SJSA1 (cell line): ENCODE data around the gene RBPJL. TPM values are rescaled to one million over a fixed set of nuclear protein-coding genes. Genes with fewer than 3 reads are reported as not detected.

ENCODE experiments used
- DNase-seq, 2 experiments: peaks; one replicate each; pipeline ENCODE4 v3.0.0-alpha.2; 2015 to 2020; ENCODE audit warnings: low spot score in 2 of 2, low read depth in 1 of 2
- H3K27ac ChIP-seq: fragments of 250-450 bp; sonication (Bioruptor Pico); 2 replicates; pipeline ENCODE4 v1.5.1; 2020; ENCODE audit warnings: mild to moderate bottlenecking, moderate library complexity
- H3K27me3 ChIP-seq: fragments of 250-450 bp; sonication (Bioruptor Pico); replicated peaks from 2 replicates; pipeline ENCODE4 v1.5.1; 2020; ENCODE audit warnings: mild to moderate bottlenecking, moderate library complexity
- H3K36me3 ChIP-seq: fragments of 250-450 bp; sonication (Bioruptor Pico); 2 replicates; pipeline ENCODE4 v1.5.1; 2020; ENCODE audit warnings: mild to moderate bottlenecking
- H3K4me1 ChIP-seq: fragments of 250-450 bp; sonication (Bioruptor Pico); replicated peaks from 2 replicates; pipeline ENCODE4 v1.6.1; 2021; ENCODE audit warnings: mild to moderate bottlenecking
- H3K4me3 ChIP-seq: fragments of 250-450 bp; sonication (Bioruptor Pico); 2 replicates; pipeline ENCODE4 v1.5.1; 2020; ENCODE audit warnings: mild to moderate bottlenecking
- H3K9me3 ChIP-seq: fragments of 250-450 bp; sonication (Bioruptor Pico); replicated peaks from 2 replicates; pipeline ENCODE4 v1.5.1; 2020; ENCODE audit warnings: mild to moderate bottlenecking
- total RNA-seq: library from RNA; depleted of rRNA; stranded (reverse); fragments of >200 nt; shearing (Covaris generic); gene quantifications from 2 replicates; pipeline ENCODE4 v1.2.3, GENCODE V29; 2014; rRNA removed

RBPJL gene, protein sequence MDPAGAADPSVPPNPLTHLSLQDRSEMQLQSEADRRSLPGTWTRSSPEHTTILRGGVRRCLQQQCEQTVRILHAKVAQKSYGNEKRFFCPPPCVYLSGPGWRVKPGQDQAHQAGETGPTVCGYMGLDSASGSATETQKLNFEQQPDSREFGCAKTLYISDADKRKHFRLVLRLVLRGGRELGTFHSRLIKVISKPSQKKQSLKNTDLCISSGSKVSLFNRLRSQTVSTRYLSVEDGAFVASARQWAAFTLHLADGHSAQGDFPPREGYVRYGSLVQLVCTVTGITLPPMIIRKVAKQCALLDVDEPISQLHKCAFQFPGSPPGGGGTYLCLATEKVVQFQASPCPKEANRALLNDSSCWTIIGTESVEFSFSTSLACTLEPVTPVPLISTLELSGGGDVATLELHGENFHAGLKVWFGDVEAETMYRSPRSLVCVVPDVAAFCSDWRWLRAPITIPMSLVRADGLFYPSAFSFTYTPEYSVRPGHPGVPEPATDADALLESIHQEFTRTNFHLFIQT
- not detected in 2 replicates for total RNA-seq

GRCh38 chr20:45306431-45306982 is at the start of gene RBPJL:
TSS of gene RBPJL (plus strand) at chr20:45306840. CDS start at chr20:45306923, 83 bp downstream.
- no peaks in the 10 kb centered on the region for H3K27me3 ChIP-seq
- no peaks in the 10 kb centered on the region for H3K36me3 ChIP-seq
- no peak for DNase-seq
- H3K9me3 ChIP-seq = no peaks in the 10 kb centered on the region
- no peak within 1 kb of the TSS for H3K27ac ChIP-seq
- 0 out of 2 replicates have a peak, but pooled peaks cover 2% of the 10 kb centered on the region for H3K4me1 ChIP-seq
- H3K4me3 ChIP-seq = no peak within 1 kb of the TSS

DNA sequence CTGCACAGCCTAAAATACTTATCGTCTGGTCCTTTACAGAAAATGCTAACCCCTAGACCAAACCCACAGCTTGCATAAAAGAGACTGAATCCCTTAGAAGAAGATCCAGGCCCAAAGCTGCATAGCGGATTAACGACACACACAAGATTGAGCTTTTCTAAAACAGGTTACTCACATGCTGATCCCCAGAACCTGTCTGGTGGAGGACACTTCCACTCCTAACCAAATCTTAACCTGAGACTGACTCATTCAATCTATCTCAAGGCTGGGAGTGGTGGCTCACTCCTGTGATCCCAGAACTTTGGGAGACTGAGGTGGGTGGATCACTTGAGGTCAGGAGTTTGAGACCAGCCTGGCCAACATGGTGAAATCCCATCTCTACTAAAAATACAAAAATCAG is 49.5 kb upstream of the RBPJL start:
- Histone ChIP-seq H3K27ac (no peak overlapping the region), H3K4me1 (no peaks in the 10 kb centered on the region), H3K36me3 (no peaks in the 10 kb centered on the region), H3K4me3 (no peak overlapping the region), H3K27me3 (peaks cover 37% of the 10 kb centered on the region), H3K9me3 (no peaks in the 10 kb centered on the region)
- no peak for DNase-seq

DNA sequence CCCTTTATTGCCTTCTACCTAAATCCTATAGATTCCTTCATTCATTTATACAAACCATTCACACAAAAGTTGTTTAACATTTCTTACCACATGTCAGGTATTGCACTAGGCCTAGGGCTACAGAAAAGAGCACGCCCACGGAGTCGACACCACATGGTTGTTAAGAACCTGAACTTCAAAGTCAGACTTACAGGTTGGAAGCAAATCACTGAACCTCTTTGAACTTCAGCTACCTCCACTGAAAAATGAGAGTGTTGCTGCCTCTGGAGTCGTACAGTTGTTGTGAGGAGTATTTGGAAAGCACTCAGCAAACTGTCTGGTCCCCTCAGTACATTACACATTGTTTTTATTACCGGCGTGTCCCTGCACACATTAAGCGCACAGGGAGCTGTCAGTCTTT is 48.9 kb upstream of the RBPJL start:
- peaks cover 36% of the 10 kb centered on the region for H3K27me3 ChIP-seq
- no peaks in the 10 kb centered on the region for H3K9me3 ChIP-seq
- H3K36me3 ChIP-seq = no peaks in the 10 kb centered on the region
- DNase-seq = no peak
- H3K4me1 ChIP-seq = no peaks in the 10 kb centered on the region
- no peak overlapping the region for H3K4me3 ChIP-seq
- no peak overlapping the region for H3K27ac ChIP-seq

DNA sequence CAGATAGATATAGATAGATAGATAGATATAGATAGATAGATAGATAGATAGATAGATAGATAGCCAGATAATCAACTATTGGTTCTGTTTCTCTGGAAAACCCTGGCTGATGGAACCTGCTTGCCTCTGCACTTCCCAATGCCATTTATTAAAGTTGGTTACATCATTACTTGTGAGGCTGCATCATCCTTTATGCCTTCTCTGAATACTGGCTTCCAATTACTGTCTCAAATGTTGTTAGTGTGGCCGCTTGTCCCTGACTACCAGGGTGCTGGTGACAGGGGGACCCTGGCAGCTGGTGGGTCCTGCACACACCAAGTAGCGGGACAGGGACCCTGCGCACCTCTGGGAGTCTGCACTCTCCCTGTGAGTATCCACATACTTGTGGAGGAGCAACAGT is 48.4 kb upstream of the RBPJL start:
- H3K9me3 ChIP-seq = no peaks in the 10 kb centered on the region
- H3K4me1 ChIP-seq = no peaks in the 10 kb centered on the region
- no peaks in the 10 kb centered on the region for H3K36me3 ChIP-seq
- H3K4me3 ChIP-seq = no peak overlapping the region
- no peak overlapping the region for H3K27ac ChIP-seq
- DNase-seq = no peak
- peaks cover 42% of the 10 kb centered on the region for H3K27me3 ChIP-seq

GRCh38 chr20:45258664-45259063 is 48.0 kb upstream of the RBPJL start:
- Histone ChIP-seq H3K27ac (no peak overlapping the region), H3K36me3 (no peaks in the 10 kb centered on the region), H3K4me1 (no peaks in the 10 kb centered on the region), H3K4me3 (no peak overlapping the region), H3K9me3 (no peaks in the 10 kb centered on the region), H3K27me3 (peaks cover 46% of the 10 kb centered on the region)
- DNase-seq = no peak

DNA sequence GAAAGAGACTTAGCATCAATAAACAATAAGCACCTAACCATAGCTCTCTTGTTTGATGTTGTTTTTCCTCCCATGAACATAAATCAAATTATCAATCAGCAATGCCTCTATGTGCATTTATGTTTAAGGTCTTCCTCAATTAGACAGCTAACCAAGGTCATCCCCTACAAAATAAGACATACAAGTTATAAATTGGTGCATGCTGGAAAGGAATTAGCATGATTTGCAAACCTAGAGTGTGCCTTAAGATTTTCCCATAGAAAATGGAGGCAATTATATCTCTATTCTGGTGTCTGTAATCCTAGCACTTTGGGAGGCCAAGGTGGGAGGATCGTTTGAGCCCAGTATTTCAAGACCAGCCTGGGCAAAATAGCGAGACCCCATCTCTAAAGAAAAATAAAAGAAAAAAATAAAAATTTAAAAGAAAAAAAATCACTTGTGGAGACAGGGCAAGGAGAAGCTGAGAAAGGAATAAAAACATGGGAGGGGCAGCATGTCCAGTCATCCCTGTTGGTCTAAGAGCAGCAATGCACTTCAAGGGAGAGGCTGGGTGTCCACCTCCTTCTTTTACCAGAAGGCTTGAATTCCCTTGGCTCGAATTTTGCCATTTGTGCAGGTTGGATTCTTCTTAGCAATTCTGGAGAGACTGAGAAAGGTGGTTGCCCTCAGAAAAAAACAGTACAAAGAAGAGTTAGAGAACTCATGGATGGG is 42.9 kb upstream of the RBPJL start:
- H3K27me3 ChIP-seq = peaks cover 39% of the 10 kb centered on the region
- H3K27ac ChIP-seq = no peak overlapping the region
- H3K4me3 ChIP-seq = no peak overlapping the region
- no peaks in the 10 kb centered on the region for H3K9me3 ChIP-seq
- DNase-seq = no peak
- H3K4me1 ChIP-seq = no peaks in the 10 kb centered on the region
- no peaks in the 10 kb centered on the region for H3K36me3 ChIP-seq

DNA sequence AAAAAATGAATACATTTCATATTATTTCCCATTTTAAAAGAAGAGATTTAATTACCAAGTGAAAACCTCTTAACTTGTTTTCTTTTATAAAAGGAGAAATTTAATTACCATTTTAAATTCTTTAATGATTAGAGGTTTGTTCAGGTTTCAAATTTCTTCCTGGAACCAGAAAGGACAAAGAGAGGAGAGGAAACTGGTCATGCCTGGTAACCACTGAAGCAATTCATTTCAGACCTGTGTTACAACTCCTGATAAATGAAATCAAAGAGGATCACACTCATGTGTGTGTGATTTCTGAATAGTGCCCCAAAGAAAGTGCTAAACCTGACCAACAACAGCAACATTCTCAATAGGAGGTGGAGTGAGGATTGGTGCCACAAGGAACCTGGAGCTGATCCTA is 39.7 kb upstream of the RBPJL start:
- H3K27ac ChIP-seq = no peak overlapping the region
- no peaks in the 10 kb centered on the region for H3K9me3 ChIP-seq
- H3K36me3 ChIP-seq = no peaks in the 10 kb centered on the region
- H3K4me1 ChIP-seq = no peaks in the 10 kb centered on the region
- H3K4me3 ChIP-seq = no peak overlapping the region
- H3K27me3 ChIP-seq = peaks cover 42% of the 10 kb centered on the region
- no peak for DNase-seq

DNA sequence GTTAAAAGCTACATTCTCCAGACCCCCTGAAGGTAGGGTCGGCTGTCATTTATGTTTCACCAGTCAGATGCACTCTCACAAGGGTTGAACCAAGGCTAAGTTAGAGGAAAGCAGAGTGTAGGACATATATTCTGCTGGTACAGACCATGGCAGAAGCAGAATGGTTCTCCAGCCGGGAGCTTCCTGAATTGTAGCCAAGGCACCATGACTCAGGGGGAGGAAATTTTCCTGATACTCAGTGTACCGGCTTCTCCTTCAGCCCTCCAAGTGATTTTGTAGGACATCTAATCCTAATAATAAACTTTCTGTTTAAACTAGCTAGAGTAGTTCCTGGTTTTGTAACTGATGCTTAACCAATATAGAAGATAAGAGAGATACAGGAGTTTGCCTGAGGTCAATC is 38.1 kb upstream of the RBPJL start:
- H3K4me1 ChIP-seq = no peaks in the 10 kb centered on the region

GRCh38 chr20:45269056-45269455 is 37.6 kb upstream of the RBPJL start:
- Histone ChIP-seq H3K27ac (no peak overlapping the region), H3K4me3 (no peak overlapping the region), H3K9me3 (no peaks in the 10 kb centered on the region), H3K36me3 (no peaks in the 10 kb centered on the region), H3K4me1 (no peaks in the 10 kb centered on the region), H3K27me3 (peaks cover 31% of the 10 kb centered on the region)
- DNase-seq = no peak

More for the DNA sequence above, 38.1 kb upstream of the RBPJL start:
- no peak for DNase-seq
- no peak overlapping the region for H3K27ac ChIP-seq
- no peaks in the 10 kb centered on the region for H3K36me3 ChIP-seq
- H3K9me3 ChIP-seq = no peaks in the 10 kb centered on the region
- peaks cover 32% of the 10 kb centered on the region for H3K27me3 ChIP-seq
- no peak overlapping the region for H3K4me3 ChIP-seq

GRCh38 chr20:45269754-45270270 is 36.8 kb upstream of the RBPJL start:
- H3K36me3 ChIP-seq = no peaks in the 10 kb centered on the region
- H3K4me1 ChIP-seq = no peaks in the 10 kb centered on the region
- H3K9me3 ChIP-seq = no peaks in the 10 kb centered on the region
- H3K4me3 ChIP-seq = no peak overlapping the region
- peaks cover 38% of the 10 kb centered on the region for H3K27me3 ChIP-seq
- H3K27ac ChIP-seq = no peak overlapping the region
- no peak for DNase-seq

- Histone ChIP-seq H3K4me1 (no peaks in the 10 kb centered on the region), H3K4me3 (no peak overlapping the region), H3K27ac (no peak overlapping the region), H3K36me3 (no peaks in the 10 kb centered on the region), H3K9me3 (no peaks in the 10 kb centered on the region), H3K27me3 (peaks cover 26% of the 10 kb centered on the region)
- no peak for DNase-seq
Observed at GRCh38 chr20:45275338-45275737, 31.3 kb upstream of the RBPJL start.

DNA sequence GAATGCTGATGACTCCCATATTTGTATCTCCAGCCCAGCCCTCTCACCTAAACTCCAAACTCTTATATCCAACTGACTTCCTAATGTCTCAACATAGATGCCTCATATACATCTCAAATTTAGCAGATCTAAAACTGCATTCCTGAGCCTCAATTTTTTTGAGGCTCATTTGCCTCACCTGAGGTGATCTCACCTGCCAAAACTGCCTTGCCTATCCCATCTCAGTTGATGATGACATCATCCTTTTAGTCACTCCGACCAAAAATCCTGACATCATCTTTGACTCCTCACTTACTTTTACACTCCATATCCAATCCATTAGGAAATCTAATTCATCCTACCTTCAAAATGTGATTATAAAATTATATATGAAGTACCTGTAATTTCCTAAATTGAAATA is 26.6 kb upstream of the RBPJL start:
- no peak overlapping the region for H3K4me3 ChIP-seq
- 0 out of 2 replicates have a peak, but pooled peaks cover 9% of the 10 kb centered on the region for H3K27me3 ChIP-seq
- no peak for DNase-seq
- H3K27ac ChIP-seq = no peak overlapping the region
- H3K4me1 ChIP-seq = no peaks in the 10 kb centered on the region
- no peaks in the 10 kb centered on the region for H3K9me3 ChIP-seq
- H3K36me3 ChIP-seq = no peaks in the 10 kb centered on the region

GRCh38 chr20:45282700-45283550 is 23.7 kb upstream of the RBPJL start:
- no peak for DNase-seq
- Histone ChIP-seq H3K4me1 (no peaks in the 10 kb centered on the region), H3K4me3 (no peak overlapping the region), H3K36me3 (no peaks in the 10 kb centered on the region), H3K9me3 (no peaks in the 10 kb centered on the region), H3K27ac (no peak overlapping the region), H3K27me3 (peaks cover 28% of the 10 kb centered on the region)
